T-helper 9 cell (primary cell): ENCODE data around the gene DDN.

Experiments
- DNase-seq: peaks from one replicate; pipeline ENCODE4 v3.0.0-alpha.2; 2020

The DDN gene

DNA sequence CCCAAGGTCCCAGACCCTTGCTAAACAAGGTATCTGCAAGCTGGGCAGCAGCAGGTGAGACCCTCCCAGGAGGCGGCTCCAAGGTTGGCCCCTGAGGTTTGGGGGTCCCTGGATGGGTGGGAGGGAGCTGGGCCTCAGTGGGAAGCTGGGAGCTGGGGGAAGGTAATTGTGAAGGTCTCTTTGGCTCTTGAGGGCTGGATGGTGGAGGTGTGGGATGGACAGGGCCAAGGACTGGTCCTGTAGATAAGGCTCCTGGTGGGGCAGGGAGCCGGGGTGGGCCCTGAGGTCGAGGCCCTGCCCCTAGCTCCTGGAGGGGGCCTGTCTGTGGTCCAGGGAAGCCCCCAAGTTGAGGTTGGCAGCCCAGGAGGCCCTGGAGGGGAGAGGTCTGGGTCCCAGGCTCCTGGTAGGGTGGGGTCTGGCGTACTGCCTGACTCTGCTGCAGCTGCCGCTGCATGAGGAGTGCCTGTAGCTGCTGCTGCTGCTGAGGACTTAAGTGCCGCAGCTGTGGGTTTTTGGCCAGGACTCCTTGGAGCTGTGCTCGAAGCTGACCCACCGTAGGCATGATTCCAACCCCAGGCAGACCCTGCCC is 32.5 kb upstream of the DDN start:
- no peak for DNase-seq

DNA sequence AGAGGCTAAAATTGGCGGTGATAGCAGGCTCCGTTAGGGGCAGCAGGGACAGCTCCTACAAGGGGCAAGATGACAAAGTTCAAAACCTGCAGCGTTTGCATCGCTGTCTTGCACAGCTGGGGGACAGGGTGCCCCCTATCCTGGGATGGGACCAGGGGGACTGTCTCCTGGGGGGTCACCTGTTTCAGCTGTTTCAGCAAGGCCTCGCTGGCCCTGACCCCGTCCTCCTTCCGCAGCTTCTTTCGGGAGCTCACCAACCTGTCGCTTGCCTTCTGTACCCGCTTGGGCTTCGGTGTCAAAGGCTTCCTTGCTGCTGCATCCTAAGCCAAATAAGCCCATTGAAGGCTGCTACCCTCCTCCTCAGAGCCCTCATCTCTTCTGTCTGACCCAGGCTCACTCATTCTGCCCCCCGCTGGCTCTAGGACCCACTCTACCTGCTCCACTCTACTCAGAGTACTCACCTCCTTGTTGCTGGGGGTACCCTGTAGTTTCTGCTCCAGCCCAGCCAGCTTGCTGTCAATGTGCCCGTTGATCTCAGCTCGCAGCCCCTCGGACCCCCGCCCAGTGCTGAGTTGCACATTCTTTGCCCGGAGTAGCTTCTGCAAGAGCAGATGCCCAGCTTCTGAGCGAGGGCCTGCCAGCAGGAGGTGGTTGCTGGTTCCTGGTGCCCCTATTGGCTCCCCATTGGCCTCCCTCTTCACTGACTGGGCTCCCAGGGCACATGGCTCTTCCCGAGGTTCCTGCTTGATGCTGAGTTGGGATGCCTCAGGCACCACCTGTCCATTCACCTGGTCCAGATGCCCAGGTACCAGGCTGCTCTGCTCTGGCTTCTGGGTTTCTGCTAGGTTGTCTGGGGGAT is 31.8 kb upstream of the DDN start:
- DNase-seq = no peak

DNA sequence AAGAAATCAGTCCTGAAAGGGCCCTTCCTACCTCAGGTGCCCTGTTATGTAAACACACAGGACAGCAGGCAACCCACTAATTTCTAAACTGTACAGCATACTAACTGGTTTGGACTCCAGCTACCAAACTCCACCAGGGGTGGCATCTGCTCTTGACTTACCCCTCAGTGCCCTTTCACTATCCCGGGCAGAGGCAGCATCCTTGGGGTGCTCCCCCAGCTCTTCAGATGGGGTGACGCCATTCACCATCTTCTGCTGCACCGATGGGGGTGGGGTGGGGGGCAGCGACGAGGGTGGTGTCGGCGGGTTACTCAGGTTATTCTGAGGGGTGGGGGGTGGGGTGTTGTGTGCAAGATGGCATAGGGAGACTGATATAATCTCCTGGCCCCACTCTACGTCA is 30.9 kb upstream of the DDN start:
- DNase-seq = no peak

DNA sequence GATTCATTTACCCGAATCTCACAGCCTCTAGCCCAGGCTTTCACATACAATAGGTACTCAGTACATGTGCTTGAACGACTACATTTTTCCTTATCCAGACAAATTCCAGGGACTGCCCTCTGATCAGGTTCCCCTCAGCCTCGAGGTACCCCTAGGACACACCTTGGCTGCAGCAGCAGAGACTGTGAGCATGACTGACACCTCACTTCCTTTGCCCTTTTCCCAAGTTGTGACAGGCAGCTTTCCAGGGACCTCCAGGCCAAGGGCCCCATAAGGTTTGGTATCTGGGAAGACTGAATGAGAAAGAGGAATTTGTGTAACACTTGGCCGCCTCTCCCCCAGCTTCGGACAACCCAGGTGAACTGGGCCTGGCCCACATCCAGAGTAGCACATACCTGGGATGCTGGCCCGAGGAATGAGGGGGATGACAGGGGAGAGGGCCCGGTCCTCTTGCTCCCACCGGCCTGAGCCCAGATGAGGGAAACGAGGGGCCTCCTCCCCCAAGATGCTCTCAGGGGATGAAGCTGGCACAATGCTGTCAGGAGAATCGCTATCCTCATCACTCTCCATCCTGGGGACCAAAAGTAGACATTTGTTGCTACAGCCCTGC is 29.6 kb upstream of the DDN start:
- no peak for DNase-seq

DNA sequence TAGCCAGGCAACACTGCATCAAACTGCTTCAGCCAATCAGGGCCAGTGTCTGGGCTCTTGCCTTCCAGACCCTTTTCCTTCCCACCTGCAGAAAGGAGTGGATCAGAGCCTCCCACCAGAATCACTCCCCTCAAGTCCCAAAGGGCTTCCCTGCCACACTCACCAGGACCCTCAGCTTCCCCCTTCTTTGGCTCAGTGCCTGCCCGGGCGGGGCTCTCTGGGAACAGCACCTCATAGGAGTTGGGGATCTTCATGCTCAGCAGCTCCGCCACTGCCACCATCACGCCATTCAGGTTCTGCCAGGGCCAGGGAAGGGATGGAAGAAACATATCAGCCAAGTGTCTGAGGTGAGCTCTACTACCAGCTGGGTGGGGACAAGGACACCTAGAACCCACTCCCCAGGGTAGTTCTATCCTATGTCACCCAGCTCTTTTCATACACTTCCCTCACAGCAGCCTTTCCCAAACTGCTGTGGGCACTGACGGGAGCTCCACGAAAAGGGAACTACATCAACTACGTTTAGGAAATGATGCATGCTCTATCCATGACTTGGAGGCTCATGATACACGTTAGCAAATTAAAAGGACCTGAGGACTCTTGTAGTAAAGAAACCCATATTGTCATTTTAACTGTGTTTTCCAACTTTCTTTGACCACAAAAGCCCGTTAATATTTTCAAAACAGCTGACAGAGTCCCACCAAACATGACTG is 28.8 kb upstream of the DDN start:
- no peak for DNase-seq

DNA sequence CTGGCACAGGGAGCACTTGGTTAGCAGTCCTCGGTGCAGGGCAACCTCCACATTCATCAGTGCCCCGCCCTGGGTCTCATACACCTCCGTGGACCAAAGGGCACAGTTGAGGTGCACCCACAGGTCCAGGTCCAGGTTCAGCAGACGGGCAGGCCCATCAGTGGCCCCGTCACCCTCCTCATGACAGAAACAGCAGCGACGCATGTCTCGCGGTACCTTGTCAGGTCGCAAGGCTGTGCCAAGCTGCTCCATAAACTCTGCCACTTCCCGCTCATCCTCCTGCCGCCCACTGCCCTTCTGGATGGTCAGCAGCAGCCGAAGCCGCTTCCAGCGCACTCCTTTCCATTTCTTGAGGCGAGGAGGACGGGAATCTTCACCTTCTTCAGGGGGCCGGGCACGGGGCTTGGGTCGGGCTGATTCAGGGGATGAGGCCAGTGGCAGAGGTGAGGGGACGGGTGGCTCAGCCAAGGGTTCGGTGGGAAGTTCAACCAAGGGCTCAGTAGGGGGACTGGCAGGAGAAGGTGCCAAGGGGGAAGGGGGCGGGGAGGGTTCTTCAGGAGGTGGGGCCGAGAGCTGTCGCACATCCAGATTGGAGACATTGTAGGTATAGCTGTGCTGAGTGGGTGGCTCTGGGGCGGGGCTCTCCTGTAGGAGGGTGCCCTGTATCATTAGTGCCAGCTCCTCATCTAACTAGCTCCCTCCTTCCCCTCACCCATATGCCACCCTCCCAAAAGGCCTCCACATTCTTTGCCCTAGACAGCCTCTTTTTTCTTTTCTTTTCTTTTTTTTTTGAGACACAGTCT is 27.7 kb upstream of the DDN start:
- no peak for DNase-seq

DNA sequence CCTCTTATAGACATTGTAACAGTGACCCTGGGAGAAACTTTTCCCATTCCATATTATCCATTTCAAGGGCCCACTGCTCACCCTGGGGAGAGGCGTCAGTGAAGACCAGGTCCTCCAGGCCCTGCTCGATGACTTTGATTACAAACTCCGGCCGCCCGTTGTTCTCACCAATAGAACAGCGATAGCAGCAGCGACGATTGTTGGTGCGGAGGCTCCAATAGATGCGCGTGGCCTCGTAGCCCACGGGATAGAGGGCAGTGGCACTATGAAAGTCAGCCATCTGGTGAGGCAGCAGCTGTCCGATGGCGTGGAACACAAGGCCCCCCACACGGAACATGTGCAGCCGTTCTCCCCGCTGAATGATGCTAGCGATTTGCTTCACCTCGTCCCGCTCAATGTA is 26.9 kb upstream of the DDN start:
- no peak for DNase-seq

DNA sequence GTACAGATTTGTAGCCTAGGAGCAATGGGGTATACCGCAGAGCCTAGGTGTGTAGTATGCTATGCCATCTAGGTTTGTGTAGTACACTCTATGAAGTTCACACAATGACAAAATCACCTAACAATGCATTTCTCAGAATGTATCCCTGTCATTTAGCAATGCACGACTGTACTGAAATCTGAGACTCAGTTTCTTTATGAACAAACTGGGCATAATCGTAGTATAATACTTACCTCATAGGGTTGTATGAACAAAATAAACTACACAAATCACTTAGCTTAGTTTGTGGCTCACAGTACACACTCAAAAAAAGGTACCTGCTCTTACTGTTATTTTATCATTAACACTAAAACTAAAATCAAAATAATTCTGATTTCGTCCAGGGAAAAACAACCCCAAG is 26.3 kb upstream of the DDN start:
- DNase-seq = no peak

DNA sequence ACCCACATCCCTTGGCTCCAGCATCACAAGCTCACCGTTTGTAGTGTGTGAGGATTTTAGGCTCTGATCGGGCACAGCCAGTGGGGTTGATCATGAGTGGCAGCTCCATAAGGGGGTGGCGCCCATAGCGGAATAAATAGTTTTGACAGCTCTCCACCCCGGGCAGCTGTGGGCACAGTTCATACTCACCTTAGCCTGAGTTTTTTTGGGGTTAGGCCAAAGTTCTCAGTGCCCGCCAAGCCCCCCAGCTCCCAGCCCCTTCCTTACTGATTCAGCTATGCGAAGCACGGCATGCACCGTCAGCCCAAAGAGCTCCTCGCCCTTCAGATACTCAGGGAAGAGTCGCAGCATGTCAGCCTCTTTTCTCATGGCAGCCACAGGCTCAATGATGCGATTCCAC is 25.4 kb upstream of the DDN start:
- no peak for DNase-seq

DNA sequence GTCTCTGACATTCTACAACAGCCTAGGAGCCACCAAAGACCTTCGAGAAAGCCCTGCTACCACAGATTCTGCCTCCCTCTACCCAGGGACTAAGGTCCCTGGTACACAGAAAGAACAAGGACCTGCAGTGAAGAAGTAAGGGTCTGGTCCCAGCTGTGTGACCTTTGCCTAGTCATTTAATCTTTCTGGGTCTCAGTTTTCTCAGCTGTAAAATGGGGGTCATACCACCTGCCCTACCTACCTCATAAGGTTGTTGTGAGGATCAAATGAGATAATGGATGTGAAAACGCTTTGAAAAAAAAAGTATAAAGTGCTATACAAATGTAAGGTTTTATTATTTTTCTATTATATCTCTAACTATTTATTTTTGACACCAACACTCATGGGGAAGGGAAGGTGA is 24.6 kb upstream of the DDN start:
- no peak for DNase-seq

DNA sequence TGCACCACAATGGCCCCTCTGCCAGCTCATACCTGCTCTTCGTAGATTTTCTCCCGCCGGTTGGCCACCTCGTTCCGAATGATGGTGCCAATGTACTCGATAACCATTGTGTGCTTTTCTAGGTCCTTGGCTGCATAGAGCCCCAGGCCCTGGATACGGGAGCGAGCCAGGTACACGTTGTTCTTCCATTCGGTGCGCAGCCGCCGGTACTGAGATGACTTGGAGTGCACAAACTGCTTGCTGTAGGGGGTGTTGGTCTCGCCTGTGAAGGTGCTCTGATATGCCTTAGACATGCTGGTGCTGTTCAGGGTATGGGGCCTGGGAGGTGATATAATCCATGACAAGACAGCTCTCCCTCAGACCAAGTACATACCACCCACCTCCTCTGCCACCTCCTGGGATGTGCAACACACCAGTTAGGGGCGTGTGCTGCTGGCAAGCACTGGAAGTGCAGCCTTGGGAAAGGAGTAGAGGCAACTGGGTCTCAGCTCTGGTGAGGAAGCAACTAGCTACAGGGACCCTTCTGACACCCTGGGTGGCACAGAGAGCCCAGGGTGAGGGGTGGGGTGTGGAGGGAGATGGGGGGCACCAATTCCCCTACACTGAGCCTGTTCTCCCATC is 23.5 kb upstream of the DDN start:
- no peak for DNase-seq

DNA sequence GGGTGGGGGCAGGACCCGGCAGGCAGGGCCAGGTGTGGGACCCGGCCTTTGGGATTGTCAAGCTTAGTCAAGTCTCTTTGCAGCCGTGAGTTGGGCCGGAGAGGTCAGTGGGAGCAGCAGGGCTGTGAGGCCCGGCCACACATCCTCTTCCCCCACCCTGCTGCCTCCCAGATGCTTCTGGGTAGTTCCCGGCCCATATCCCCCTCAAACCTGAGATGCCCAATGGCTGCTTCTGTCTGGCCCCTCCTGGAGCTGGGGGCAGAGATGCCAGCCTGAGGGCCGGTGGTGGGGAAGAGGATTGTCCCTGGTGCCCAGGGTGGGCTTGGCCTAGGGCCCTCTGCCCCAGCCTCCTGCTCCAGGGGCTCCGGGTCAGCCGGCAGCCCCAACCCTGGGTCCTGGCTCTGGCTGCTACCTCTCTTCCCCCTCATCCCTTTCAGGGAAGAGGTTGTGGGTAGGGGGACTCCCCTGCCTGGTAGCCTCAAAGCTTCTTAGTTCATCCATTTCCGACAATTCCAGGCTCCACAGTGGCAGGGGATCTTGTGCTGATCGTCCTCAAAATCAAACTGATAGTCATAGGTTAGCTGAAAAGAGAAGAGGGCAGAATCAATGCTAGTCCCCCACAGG is 22.2 kb upstream of the DDN start:
- no peak for DNase-seq

DNA sequence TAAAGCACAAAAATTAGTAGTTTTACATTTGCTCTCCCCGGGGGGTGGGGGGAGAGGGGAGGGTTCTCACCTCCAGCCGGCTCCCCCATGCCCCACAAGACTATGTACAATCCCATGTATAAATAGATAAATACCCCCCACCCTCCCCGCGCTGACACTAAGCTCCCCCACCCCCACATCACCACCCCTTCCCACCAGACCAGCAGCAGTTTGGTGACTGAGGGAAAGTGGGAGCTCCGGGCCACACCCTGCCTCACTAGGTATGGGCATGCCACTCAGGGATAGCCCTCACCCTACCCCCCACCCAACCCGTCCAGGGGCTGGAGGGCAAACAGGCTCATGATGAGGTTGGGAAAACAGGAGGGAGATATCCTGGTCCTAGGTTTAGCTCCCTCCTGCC is 21.3 kb upstream of the DDN start:
- no peak for DNase-seq

DNA sequence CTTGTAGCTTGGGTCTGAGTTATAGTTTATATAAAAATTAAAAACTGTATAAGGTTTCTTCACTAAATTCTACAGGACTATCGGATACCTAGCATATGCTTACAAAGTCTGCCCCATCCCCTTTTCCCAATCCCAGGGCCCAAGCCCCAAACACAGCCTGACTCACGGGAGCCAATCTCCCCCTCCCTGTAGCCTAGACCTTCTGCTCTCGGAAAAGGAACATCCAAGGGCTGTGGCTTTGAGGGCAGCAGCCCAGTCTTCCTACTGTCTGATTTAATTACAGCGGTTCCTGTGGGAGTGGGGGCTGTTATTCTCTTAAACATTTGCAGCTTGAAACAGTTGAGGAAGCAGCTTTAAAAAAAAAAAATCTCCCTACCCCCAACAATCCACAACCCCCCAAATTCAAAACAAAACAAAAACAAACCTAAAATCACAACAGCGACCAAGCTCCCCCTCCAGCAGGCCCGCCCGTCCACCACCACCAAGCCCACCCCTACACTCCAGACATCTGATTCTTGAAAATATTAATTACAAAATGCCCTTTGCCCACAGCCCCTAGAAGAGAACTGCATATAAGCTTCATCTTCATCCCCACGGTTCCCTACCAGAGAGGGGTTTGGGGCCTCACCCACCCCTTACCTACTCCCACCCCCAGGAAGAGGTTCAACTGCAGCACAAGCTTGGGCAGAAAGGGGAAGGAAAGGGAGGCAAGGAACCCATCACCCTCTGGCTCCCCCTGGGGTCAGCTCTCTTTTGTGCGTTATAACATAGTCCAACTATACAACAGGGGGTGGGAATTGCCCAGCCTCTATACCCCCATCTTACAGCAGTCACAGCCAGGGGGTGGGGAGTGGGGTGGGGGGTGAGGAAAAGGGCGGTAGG is 20.5 kb upstream of the DDN start:
- DNase-seq = peak; percentile 26

DNA sequence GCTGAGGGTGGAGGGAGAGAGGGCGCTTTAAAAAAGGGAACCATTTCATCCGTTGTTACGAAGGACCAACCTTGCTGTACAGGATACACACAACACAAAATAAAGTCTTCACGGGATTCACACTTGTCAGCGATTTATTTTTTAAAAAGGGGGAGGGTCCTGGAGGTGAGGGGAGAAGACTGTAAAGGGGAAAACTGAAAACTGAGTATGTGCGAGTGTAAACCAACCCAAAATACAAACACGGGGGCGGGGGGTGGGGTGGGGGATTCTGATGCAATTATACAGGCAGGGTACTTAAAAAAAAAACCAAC is 19.9 kb upstream of the DDN start:
- no peak for DNase-seq

DNA sequence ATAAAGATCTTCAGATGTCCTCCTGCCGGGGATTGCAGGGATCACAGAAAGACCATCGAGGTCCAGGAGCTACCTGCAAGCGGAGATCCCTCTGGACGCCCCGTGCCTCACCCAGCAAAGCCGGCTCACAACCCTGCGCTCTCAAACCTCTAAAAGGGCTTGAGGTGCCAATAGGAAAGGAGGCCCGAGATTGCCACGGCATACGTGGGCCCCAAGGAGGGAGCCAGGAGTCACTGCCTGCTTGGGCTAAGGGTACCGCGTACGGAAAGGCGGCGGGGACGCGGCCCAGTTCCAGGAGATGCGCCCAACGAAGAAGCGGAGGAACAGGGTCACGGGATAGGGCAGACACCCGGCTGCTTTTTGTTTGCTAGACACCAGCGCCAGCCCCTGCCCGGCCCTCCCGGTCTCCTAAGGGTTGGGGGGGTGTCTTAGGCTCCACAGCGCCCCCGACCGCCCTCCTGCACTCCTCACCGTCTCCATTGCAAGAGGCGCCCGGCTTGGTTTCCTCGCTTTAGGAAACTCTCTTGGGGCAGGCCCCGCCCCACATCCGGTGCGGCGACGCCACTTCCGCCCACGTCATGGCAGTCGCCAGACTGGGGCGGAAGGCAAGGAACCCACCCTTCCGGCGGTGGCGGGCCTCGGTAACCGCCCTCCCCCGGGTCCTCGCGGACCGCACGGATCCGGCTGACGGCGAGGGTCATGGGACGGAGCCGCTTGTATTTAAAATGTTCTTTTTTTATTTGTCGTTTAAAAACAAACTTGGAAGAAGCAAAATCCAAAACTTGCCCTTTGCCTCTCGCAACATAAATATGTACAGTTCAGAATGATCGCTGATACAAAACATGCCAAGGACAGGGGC is 19.3 kb upstream of the DDN start, which contains the start of gene PRKAG1:
Gene PRKAG1, minus strand, starts transcription at position 516 of the 859 bp plus-strand sequence. Its CDS starts 36 bp downstream, at position 480.
- peak; percentile 96 for DNase-seq

DNA sequence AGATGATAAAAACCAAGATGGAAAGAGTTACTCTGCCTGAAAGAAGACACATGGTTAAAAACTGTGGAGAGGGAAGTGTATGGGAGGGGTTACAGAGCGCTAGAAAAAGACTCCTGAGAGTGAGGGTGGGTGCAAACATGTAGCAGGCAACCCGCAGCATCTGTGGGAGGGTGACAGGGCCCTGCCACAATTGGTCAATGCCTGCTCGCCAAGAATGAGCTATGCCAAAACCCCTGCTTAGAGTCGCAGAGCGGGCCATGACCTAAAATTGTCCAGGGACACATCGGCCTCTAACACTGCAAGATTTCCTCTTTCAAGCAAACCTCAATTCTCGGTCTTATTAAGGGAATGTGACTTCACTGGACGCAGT is 18.7 kb upstream of the DDN start:
- DNase-seq = no peak

DNA sequence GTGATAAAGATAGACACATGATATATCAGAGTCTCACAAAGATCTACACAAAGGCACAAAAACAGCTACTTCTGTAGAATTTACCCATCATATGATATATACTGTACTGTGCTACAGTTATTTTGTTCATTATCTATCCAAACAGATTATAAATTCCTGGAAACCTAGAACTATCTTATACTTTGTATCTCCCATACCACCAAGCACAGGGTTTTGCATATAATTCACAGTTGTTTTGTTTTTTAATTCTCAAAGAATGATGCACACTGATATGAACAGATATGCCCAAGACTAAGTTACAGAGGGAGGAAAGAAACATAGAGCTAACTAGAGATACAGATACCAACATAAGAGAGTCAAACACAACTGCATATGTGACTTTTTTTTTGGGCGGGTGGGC is 16.0 kb upstream of the DDN start:
- no peak for DNase-seq

DNA sequence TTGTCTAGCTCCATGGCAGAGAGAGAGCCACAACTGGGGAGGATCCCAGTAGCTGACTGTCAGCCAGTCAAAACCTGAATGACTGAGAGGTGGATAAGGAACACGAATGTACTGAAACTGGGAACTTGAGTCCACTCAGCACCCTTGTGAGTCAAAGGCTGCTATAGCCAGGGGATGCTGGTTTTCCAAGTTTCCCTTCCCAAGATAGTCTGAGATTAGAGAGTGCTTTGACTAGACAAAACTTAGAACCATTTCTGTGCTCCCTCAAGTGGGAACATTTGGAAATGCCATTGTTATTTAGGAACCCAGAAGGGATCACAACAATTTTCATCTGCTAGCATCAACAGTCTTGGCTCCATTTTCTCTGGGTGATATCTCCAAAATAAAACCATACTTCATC is 15.4 kb upstream of the DDN start:
- DNase-seq = no peak

DNA sequence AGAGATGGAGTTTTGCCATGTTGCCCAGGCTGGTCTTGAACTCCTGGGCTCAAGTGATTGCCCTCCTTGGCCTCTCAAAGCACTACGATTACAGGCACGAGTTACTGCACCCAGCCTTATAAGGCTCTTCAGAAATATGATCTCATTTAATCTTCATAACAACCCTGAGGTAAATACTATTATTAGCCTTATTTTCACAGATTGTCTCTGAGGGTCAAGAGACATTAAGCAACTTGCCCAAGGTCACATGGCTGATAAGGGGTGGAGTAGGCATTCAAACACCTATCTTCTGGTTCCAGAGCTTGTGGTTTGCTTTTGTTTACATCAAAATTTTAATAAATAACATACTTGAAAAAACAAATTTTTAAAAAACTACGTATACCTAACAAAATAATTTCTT is 14.3 kb upstream of the DDN start:
- DNase-seq = no peak
